ENCODE results near the gene IL1RN.

- TF ChIP-seq BHLHE40 (IDR thresholded peaks at IDR 0.05; ENCODE audit: low read depth, low read length) (no peak), CTCF (conservative IDR thresholded peaks at IDR 0.05; ENCODE audit: low read depth, low read length) (no peak), CEBPB (IDR thresholded peaks at IDR 0.05; ENCODE audit: low read depth, low read length) (no peak), RAD21 (IDR thresholded peaks at IDR 0.05; ENCODE audit: low read length) (no peak), POLR2A (IDR thresholded peaks at IDR 0.05; ENCODE audit: low read depth, low read length) (no peak), USF2 (IDR thresholded peaks at IDR 0.05; ENCODE audit: low read depth, low read length) (no peak), MAFK (IDR thresholded peaks at IDR 0.05; ENCODE audit: low read depth, low read length) (no peak)
Measured at GRCh38 chr2:113172721-113173541, 45.5 kb downstream of the IL1RN start.

Measured in IMR-90 (cell line).